ENCODE measurements around the gene NEDD4. TPM values are rescaled to one million over a fixed set of nuclear protein-coding genes. Genes with fewer than 3 reads are reported as not detected.
"Not testable (repeated sequence)": the region's sequence is repeated elsewhere in the genome, so short reads cannot be mapped to it uniquely, and the experiment has no call there.

Gene NEDD4
- total and polyA plus RNA-seq, 5 donors, result 2.6 to 11.6 (median 8.8) TPM

GRCh38 chr15:55897560-55898336 lies 95.7 kb downstream of the NEDD4 start:
- Histone ChIP-seq H3K27me3 (ENCODE audit: control insufficient read depth, insufficient read depth) (no peaks in the 10 kb centered on the region), H3K27ac (ENCODE audit: low read length) (peak overlapping the region; percentile 83), H3K9me3 (ENCODE audit: control insufficient read depth, low read length) (no peaks in the 10 kb centered on the region), H3K4me3 (ENCODE audit: low read length) (no peak overlapping the region), H3K4me1 (ENCODE audit: control insufficient read depth, insufficient read depth, low read length) (peaks cover 4% of the 10 kb centered on the region)
- DNase-seq (peak; percentile 33 to 79 (median 72)), ATAC-seq (peak; percentile 83 to 90)
- intact Hi-C loops (cut with DNase I), result no loop called here
- 39% methylated on average over 6 of the region's 6 CpGs for WGBS

GRCh38 chr15:55894399-55894965 lies 98.9 kb downstream of the NEDD4 start:
- 59% methylated on average over 3 of the region's 3 CpGs for WGBS
- intact Hi-C loops (cut with DNase I), result no loop called here
- Histone ChIP-seq H3K27ac (ENCODE audit: low read length) (no peak overlapping the region), H3K4me3 (ENCODE audit: low read length) (peak overlapping the region; percentile 52), H3K27me3 (ENCODE audit: control insufficient read depth, insufficient read depth) (no peaks in the 10 kb centered on the region), H3K4me1 (ENCODE audit: control insufficient read depth, insufficient read depth, low read length) (peaks cover 4% of the 10 kb centered on the region), H3K9me3 (ENCODE audit: control insufficient read depth, low read length) (no peaks in the 10 kb centered on the region)
- ATAC-seq (no peak), DNase-seq (no peak)

GRCh38 chr15:55893852-55894251 lies 99.6 kb downstream of the NEDD4 start:
- WGBS, result 76% methylated on average over 3 of the region's 3 CpGs
- ATAC-seq (no peak), DNase-seq (no peak)
- Histone ChIP-seq H3K9me3 (ENCODE audit: control insufficient read depth, low read length) (no peaks in the 10 kb centered on the region), H3K27ac (ENCODE audit: low read length) (no peak overlapping the region), H3K27me3 (ENCODE audit: control insufficient read depth, insufficient read depth) (no peaks in the 10 kb centered on the region), H3K4me3 (ENCODE audit: low read length) (no peak overlapping the region), H3K4me1 (ENCODE audit: control insufficient read depth, insufficient read depth, low read length) (peaks cover 4% of the 10 kb centered on the region)
- intact Hi-C loops (cut with DNase I), result no loop called here

GRCh38 chr15:55891196-55891595 lies 102.2 kb downstream of the NEDD4 start:
- no peak for ATAC-seq
- WGBS, result 59% methylated on average over 1 of the region's 1 CpG
- intact Hi-C loops (cut with DNase I), result no loop called here

GRCh38 chr15:55884223-55884622 lies 109.2 kb downstream of the NEDD4 start:
- no peak for DNase-seq

More at GRCh38 chr15:55891196-55891595, 102.2 kb downstream of the NEDD4 start:
- Histone ChIP-seq H3K9me3 (ENCODE audit: control insufficient read depth, low read length) (no peaks in the 10 kb centered on the region), H3K4me1 (ENCODE audit: control insufficient read depth, insufficient read depth, low read length) (no peaks in the 10 kb centered on the region), H3K27ac (ENCODE audit: low read length) (no peak overlapping the region), H3K4me3 (ENCODE audit: low read length) (no peak overlapping the region), H3K27me3 (ENCODE audit: control insufficient read depth, insufficient read depth) (no peaks in the 10 kb centered on the region)
- DNase-seq, result no peak

GRCh38 chr15:55879181-55879580 lies 114.2 kb downstream of the NEDD4 start:
- Histone ChIP-seq H3K27ac (ENCODE audit: low read length) (no peak overlapping the region), H3K4me3 (ENCODE audit: low read length) (no peak overlapping the region), H3K4me1 (ENCODE audit: control insufficient read depth, insufficient read depth, low read length) (peaks cover 3% of the 10 kb centered on the region), H3K9me3 (ENCODE audit: control insufficient read depth, low read length) (no peaks in the 10 kb centered on the region), H3K27me3 (ENCODE audit: control insufficient read depth, insufficient read depth) (no peaks in the 10 kb centered on the region)
- intact Hi-C loops (cut with DNase I), result no loop called here
- ATAC-seq (peak in 1 of 2 donors; percentile 39), DNase-seq (no peak)

More at GRCh38 chr15:55884223-55884622, 109.2 kb downstream of the NEDD4 start:
- Histone ChIP-seq H3K27me3 (ENCODE audit: control insufficient read depth, insufficient read depth) (no peaks in the 10 kb centered on the region), H3K4me3 (ENCODE audit: low read length) (no peak overlapping the region), H3K4me1 (ENCODE audit: control insufficient read depth, insufficient read depth, low read length) (peaks cover 4% of the 10 kb centered on the region), H3K9me3 (ENCODE audit: control insufficient read depth, low read length) (no peaks in the 10 kb centered on the region), H3K27ac (ENCODE audit: low read length) (no peak overlapping the region)
- intact Hi-C loops (cut with DNase I), result no loop called here
- ATAC-seq, result peak in 1 of 2 donors; percentile 67

GRCh38 chr15:55873024-55873720 lies 120.2 kb downstream of the NEDD4 start:
- 37% methylated on average over 4 of the region's 4 CpGs for WGBS
- no peaks in the 10 kb centered on the region for H3K4me1 ChIP-seq (ENCODE audit: control insufficient read depth, insufficient read depth, low read length)
- H3K9me3 ChIP-seq (ENCODE audit: control insufficient read depth, low read length), result no peaks in the 10 kb centered on the region
- no peak overlapping the region for H3K27ac ChIP-seq (ENCODE audit: low read length)
- DNase-seq, result no peak
- no peaks in the 10 kb centered on the region for H3K27me3 ChIP-seq (ENCODE audit: control insufficient read depth, insufficient read depth)
- H3K4me3 ChIP-seq (ENCODE audit: low read length), result no peak overlapping the region
- peak in 1 of 2 donors; percentile 48 for ATAC-seq
- intact Hi-C loops (cut with DNase I), result no loop called here

- intact Hi-C loops (cut with DNase I), result no loop called here
- ATAC-seq (no peak), DNase-seq (no peak)
- Histone ChIP-seq H3K9me3 (ENCODE audit: control insufficient read depth, low read length) (no peaks in the 10 kb centered on the region), H3K27me3 (ENCODE audit: control insufficient read depth, insufficient read depth) (no peaks in the 10 kb centered on the region), H3K27ac (ENCODE audit: low read length) (no peak overlapping the region), H3K4me1 (ENCODE audit: control insufficient read depth, insufficient read depth, low read length) (no peaks in the 10 kb centered on the region), H3K4me3 (ENCODE audit: low read length) (peak overlapping the region; percentile 30)
- 63% methylated on average over 2 of the region's 2 CpGs for WGBS
Measured at GRCh38 chr15:55872471-55872870, 120.9 kb downstream of the NEDD4 start.

- Histone ChIP-seq H3K9me3 (ENCODE audit: control insufficient read depth, low read length) (no peaks in the 10 kb centered on the region), H3K27me3 (ENCODE audit: control insufficient read depth, insufficient read depth) (no peaks in the 10 kb centered on the region), H3K27ac (ENCODE audit: low read length) (no peak overlapping the region), H3K4me1 (ENCODE audit: control insufficient read depth, insufficient read depth, low read length) (no peaks in the 10 kb centered on the region), H3K4me3 (ENCODE audit: low read length) (no peak overlapping the region)
- DNase-seq, result no peak
- intact Hi-C loops (cut with DNase I), result no loop called here
- no peak for ATAC-seq
- 95% methylated on average over 2 of the region's 2 CpGs for WGBS
Measured at GRCh38 chr15:55869660-55870059, 123.8 kb downstream of the NEDD4 start.

GRCh38 chr15:55868707-55869106 lies 124.7 kb downstream of the NEDD4 start:
- ATAC-seq (no peak), DNase-seq (no peak)
- Histone ChIP-seq H3K4me1 (ENCODE audit: control insufficient read depth, insufficient read depth, low read length) (no peaks in the 10 kb centered on the region), H3K4me3 (ENCODE audit: low read length) (no peak overlapping the region), H3K27ac (ENCODE audit: low read length) (no peak overlapping the region), H3K27me3 (ENCODE audit: control insufficient read depth, insufficient read depth) (no peaks in the 10 kb centered on the region), H3K9me3 (ENCODE audit: control insufficient read depth, low read length) (no peaks in the 10 kb centered on the region)
- 74% methylated on average over 3 of the region's 3 CpGs for WGBS
- intact Hi-C loops (cut with DNase I), result no loop called here

- WGBS, result 91% methylated on average over 4 of the region's 4 CpGs
Measured at GRCh38 chr15:55868291-55868690, 125.1 kb downstream of the NEDD4 start.

More at GRCh38 chr15:55868291-55868690, 125.1 kb downstream of the NEDD4 start:
- ATAC-seq; intact Hi-C loops (cut with DNase I); H3K27ac ChIP-seq (ENCODE audit: low read length); H3K27me3 ChIP-seq (ENCODE audit: control insufficient read depth, insufficient read depth); H3K4me1 ChIP-seq (ENCODE audit: control insufficient read depth, insufficient read depth, low read length); DNase-seq; H3K9me3 ChIP-seq (ENCODE audit: control insufficient read depth, low read length); H3K4me3 ChIP-seq (ENCODE audit: low read length): not testable (repeated sequence)
